ENCODE results near the gene GDPD5.
"Not testable (repeated sequence)": the region's sequence is repeated elsewhere in the genome, so short reads cannot be mapped to it uniquely, and the experiment has no call there.

GDPD5 gene

GRCh38 chr11:75424396-75424795, 101.3 kb downstream of the GDPD5 start:
- DNase-seq = no peak
- in situ Hi-C loops (cut with MboI; ENCODE audit: low pct_unique_long_range_greater_than_20kb, low sequenced_read_pairs) = no loop called here

GRCh38 chr11:75423721-75424120, 102.0 kb downstream of the GDPD5 start:
- in situ Hi-C loops (cut with MboI; ENCODE audit: low pct_unique_long_range_greater_than_20kb, low sequenced_read_pairs) = no loop called here
- DNase-seq = no peak

- DNase-seq = no peak
- in situ Hi-C loops (cut with MboI; ENCODE audit: low pct_unique_long_range_greater_than_20kb, low sequenced_read_pairs) = no loop called here
Observed at GRCh38 chr11:75422248-75423231, 103.2 kb downstream of the GDPD5 start.

- DNase-seq = no peak
- in situ Hi-C loops (cut with MboI; ENCODE audit: low pct_unique_long_range_greater_than_20kb, low sequenced_read_pairs) = no loop called here
Observed at GRCh38 chr11:75421902-75422247, 103.9 kb downstream of the GDPD5 start.

GRCh38 chr11:75421035-75421602, 104.6 kb downstream of the GDPD5 start:
- in situ Hi-C loops (cut with MboI; ENCODE audit: low pct_unique_long_range_greater_than_20kb, low sequenced_read_pairs) = no loop called here
- DNase-seq = no peak

- no peak for DNase-seq
- in situ Hi-C loops (cut with MboI; ENCODE audit: low pct_unique_long_range_greater_than_20kb, low sequenced_read_pairs) = no loop called here
Observed at GRCh38 chr11:75420224-75421034, 105.3 kb downstream of the GDPD5 start.

GRCh38 chr11:75413864-75414263, 111.9 kb downstream of the GDPD5 start:
- no peak for DNase-seq
- in situ Hi-C loops (cut with MboI; ENCODE audit: low pct_unique_long_range_greater_than_20kb, low sequenced_read_pairs) = no loop called here

- in situ Hi-C loops (cut with MboI; ENCODE audit: low pct_unique_long_range_greater_than_20kb, low sequenced_read_pairs); DNase-seq: not testable (repeated sequence)
Observed at GRCh38 chr11:75413146-75413545, 112.6 kb downstream of the GDPD5 start.

GRCh38 chr11:75409971-75410370, 115.8 kb downstream of the GDPD5 start:
- DNase-seq; in situ Hi-C loops (cut with MboI; ENCODE audit: low pct_unique_long_range_greater_than_20kb, low sequenced_read_pairs): not testable (repeated sequence)

- in situ Hi-C loops (cut with MboI; ENCODE audit: low pct_unique_long_range_greater_than_20kb, low sequenced_read_pairs) = no loop called here
- no peak for DNase-seq
Observed at GRCh38 chr11:75408957-75409219, 116.9 kb downstream of the GDPD5 start.

GRCh38 chr11:75406338-75406777, 119.4 kb downstream of the GDPD5 start:
- DNase-seq = no peak

GRCh38 chr11:75403983-75404658, 121.6 kb downstream of the GDPD5 start:
- no peak for DNase-seq
- in situ Hi-C loops (cut with MboI; ENCODE audit: low pct_unique_long_range_greater_than_20kb, low sequenced_read_pairs) = no loop called here

More at GRCh38 chr11:75406338-75406777, 119.4 kb downstream of the GDPD5 start:
- in situ Hi-C loops (cut with MboI; ENCODE audit: low pct_unique_long_range_greater_than_20kb, low sequenced_read_pairs) = no loop called here

GRCh38 chr11:75403037-75403436, 122.7 kb downstream of the GDPD5 start:
- in situ Hi-C loops (cut with MboI; ENCODE audit: low pct_unique_long_range_greater_than_20kb, low sequenced_read_pairs) = no loop called here
- no peak for DNase-seq

- no peak for DNase-seq
- in situ Hi-C loops (cut with MboI; ENCODE audit: low pct_unique_long_range_greater_than_20kb, low sequenced_read_pairs) = no loop called here
Observed at GRCh38 chr11:75402002-75402773, 123.6 kb downstream of the GDPD5 start.

GRCh38 chr11:75400146-75400865, 125.4 kb downstream of the GDPD5 start:
- peak; percentile 55 for DNase-seq
- in situ Hi-C loops (cut with MboI; ENCODE audit: low pct_unique_long_range_greater_than_20kb, low sequenced_read_pairs) = no loop called here

GRCh38 chr11:75399344-75400145, 126.2 kb downstream of the GDPD5 start, which contains the start of gene RPS3:
TSS of gene RPS3 (plus strand) at chr11:75399518. CDS start at chr11:75399548, 30 bp downstream.
- peak; percentile 96 for DNase-seq
- in situ Hi-C loops (cut with MboI; ENCODE audit: low pct_unique_long_range_greater_than_20kb, low sequenced_read_pairs) = loop anchor here (10.0 kb wide), 1 partner anchor 125 kb away; no protein-coding TSS in a partner anchor

GRCh38 chr11:75398906-75399305, 126.8 kb downstream of the GDPD5 start:
- in situ Hi-C loops (cut with MboI; ENCODE audit: low pct_unique_long_range_greater_than_20kb, low sequenced_read_pairs) = loop anchor here (10.0 kb wide), 1 partner anchor 124 kb away; no protein-coding TSS in a partner anchor
- no peak for DNase-seq

Measured in KBM-7 (cell line).